OCI-LY1 (cell line): ENCODE data around the gene DLX4.

Experiments used
- H2AFZ ChIP-seq: fragments of 200-600 bp; sonication (generic), shearing (Covaris generic); 2 replicates; pipeline ENCODE4 v1.6.0; 2014; ENCODE audit warnings: antibody characterized with exemption, mild to moderate bottlenecking, low read length
- H3F3A ChIP-seq: fragments of 200-600 bp; sonication (generic), shearing (Covaris generic); 2 replicates; pipeline ENCODE4 v1.6.0; 2014; ENCODE audit warnings: mild to moderate bottlenecking, antibody characterized with exemption, low read length, moderate library complexity; ENCODE audit not compliant: insufficient read depth
- H3K27ac ChIP-seq: fragments of 200-600 bp; sonication (generic); 2 replicates; pipeline ENCODE4 v1.5.1; 2014; ENCODE audit warnings: low read length, mixed run types, mild to moderate bottlenecking, low read depth; ENCODE audit not compliant: poor library complexity, severe bottlenecking
- H3K27me3 ChIP-seq: fragments of 200-600 bp; sonication (generic); 2 replicates; pipeline ENCODE4 v1.6.0; 2014; ENCODE audit warnings: antibody characterized with exemption, mild to moderate bottlenecking, low read length, moderate library complexity; ENCODE audit not compliant: insufficient read depth
- H3K36me3 ChIP-seq: fragments of 200-600 bp; sonication (generic); 2 replicates; pipeline ENCODE4 v1.6.1; 2014; ENCODE audit warnings: mild to moderate bottlenecking, antibody characterized with exemption, low read length, moderate library complexity, mixed read lengths; ENCODE audit not compliant: insufficient read depth
- H3K4me1 ChIP-seq: fragments of 200-600 bp; sonication (generic); 2 replicates; pipeline ENCODE4 v1.5.1; 2014; ENCODE audit warnings: mild to moderate bottlenecking, low read length, moderate library complexity; ENCODE audit not compliant: insufficient read depth, severe bottlenecking
- H3K4me2 ChIP-seq: fragments of 200-600 bp; sonication (generic), shearing (Covaris generic); 2 replicates; pipeline ENCODE4 v1.6.1; 2014; ENCODE audit warnings: low read length
- H3K4me3 ChIP-seq: fragments of 200-600 bp; sonication (generic); 2 replicates; pipeline ENCODE4 v1.5.1; 2014; ENCODE audit warnings: low read length, low read depth, mild to moderate bottlenecking, mixed read lengths; ENCODE audit not compliant: poor library complexity, severe bottlenecking
- H3K79me2 ChIP-seq: fragments of 200-600 bp; shearing (Covaris generic); 2 replicates; pipeline ENCODE4 v1.6.1; 2016; ENCODE audit warnings: mixed run types, low read length, mixed read lengths; ENCODE audit not compliant: insufficient read depth
- H3K9ac ChIP-seq: fragments of 200-600 bp; sonication (generic), shearing (Covaris generic); 2 replicates; pipeline ENCODE4 v1.6.1; 2014; ENCODE audit warnings: mild to moderate bottlenecking, low read length, mixed read lengths
- H3K9me2 ChIP-seq: fragments of 200-600 bp; sonication (generic), shearing (Covaris generic); 2 replicates; pipeline ENCODE4 v1.6.1; 2014; ENCODE audit warnings: low read depth, mild to moderate bottlenecking, low read length, mixed read lengths
- H3K9me3 ChIP-seq: fragments of 200-600 bp; shearing (Covaris generic); 2 replicates; pipeline ENCODE4 v1.6.1; 2014; ENCODE audit warnings: low read length, mixed read lengths
- H4K20me1 ChIP-seq: fragments of 200-600 bp; sonication (generic), shearing (Covaris generic); 2 replicates; pipeline ENCODE4 v1.6.0; 2016; ENCODE audit warnings: mild to moderate bottlenecking, low read length; ENCODE audit not compliant: insufficient read depth
- CTCF ChIP-seq: fragments of 200-600 bp; sonication (generic), shearing (Covaris generic); IDR thresholded peaks from 2 replicates; pipeline ENCODE4 v1.5.1; 2017; ENCODE audit warnings: mild to moderate bottlenecking, antibody characterized with exemption, low read length, moderate library complexity, mixed read lengths
- EZH2 ChIP-seq: fragments of 200-600 bp; sonication (generic), shearing (Covaris generic); IDR thresholded peaks from 2 replicates; pipeline ENCODE4 v1.8.0; 2017; ENCODE audit warnings: borderline replicate concordance, mixed run types, mild to moderate bottlenecking, antibody characterized with exemption, low read length, moderate library complexity, mixed read lengths

Gene DLX4

GRCh38 chr17:49924116-49924515, 44.9 kb upstream of the DLX4 start:
- Histone ChIP-seq H3K4me1 (no peaks in the 10 kb centered on the region), H3K79me2 (no peaks in the 10 kb centered on the region), H3K36me3 (no peaks in the 10 kb centered on the region), H3K9me2 (no peaks in the 10 kb centered on the region), H4K20me1 (no peaks in the 10 kb centered on the region), H3K4me2 (no peak overlapping the region), H2AFZ (no peak overlapping the region), H3F3A (no peaks in the 10 kb centered on the region), H3K9ac (no peak overlapping the region), H3K27ac (no peak overlapping the region), H3K9me3 (no peaks in the 10 kb centered on the region), H3K4me3 (no peak overlapping the region), H3K27me3 (no peaks in the 10 kb centered on the region)
- TF ChIP-seq EZH2 (no peak), CTCF (no peak)

GRCh38 chr17:49924589-49924988, 44.4 kb upstream of the DLX4 start:
- H3K9ac ChIP-seq, result no peak overlapping the region
- H3K9me2 ChIP-seq, result no peaks in the 10 kb centered on the region
- no peaks in the 10 kb centered on the region for H3K79me2 ChIP-seq
- H3K36me3 ChIP-seq, result no peaks in the 10 kb centered on the region
- H3F3A ChIP-seq, result no peaks in the 10 kb centered on the region
- H3K4me2 ChIP-seq, result no peak overlapping the region
- H3K4me1 ChIP-seq, result no peaks in the 10 kb centered on the region
- H4K20me1 ChIP-seq, result no peaks in the 10 kb centered on the region
- no peak overlapping the region for H3K4me3 ChIP-seq
- H3K27me3 ChIP-seq, result no peaks in the 10 kb centered on the region
- no peak overlapping the region for H2AFZ ChIP-seq
- H3K27ac ChIP-seq, result no peak overlapping the region
- H3K9me3 ChIP-seq, result no peaks in the 10 kb centered on the region
- TF ChIP-seq CTCF (no peak), EZH2 (no peak)

GRCh38 chr17:49925921-49926320, 43.1 kb upstream of the DLX4 start:
- Histone ChIP-seq H3K27me3 (no peaks in the 10 kb centered on the region; the same call in 1 of the 2 replicates), H3K79me2 (no peaks in the 10 kb centered on the region), H3K9ac (no peak overlapping the region), H3K9me2 (no peaks in the 10 kb centered on the region), H3K4me1 (no peaks in the 10 kb centered on the region), H3K9me3 (no peaks in the 10 kb centered on the region), H3K4me2 (no peak overlapping the region), H3F3A (no peaks in the 10 kb centered on the region), H4K20me1 (no peaks in the 10 kb centered on the region), H3K36me3 (no peaks in the 10 kb centered on the region), H3K27ac (no peak overlapping the region), H2AFZ (no peak overlapping the region), H3K4me3 (no peak overlapping the region)
- TF ChIP-seq EZH2 (no peak), CTCF (no peak)
